K562 (cell line): Measurements from ENCODE around the gene CDC14A. TPM values are rescaled to one million over a fixed set of nuclear protein-coding genes. Genes with fewer than 3 reads are reported as not detected.

Experiments used
- ARNT ChIP-seq, 2 experiments: fragments of 450-650 bp; IDR thresholded peaks; 2 replicates each; pipeline ENCODE4 v1.6.1; 2016; ENCODE audit warnings: mild to moderate bottlenecking in 1 of 2
- CEBPB ChIP-seq: fragments of 450-650 bp; IDR thresholded peaks from 2 replicates; pipeline ENCODE4 v1.6.1; 2016; ENCODE audit warnings: missing genetic modification characterization, missing compliant biosample characterization
- CHD1 ChIP-seq: fragments of 200-600 bp; sonication (generic); IDR thresholded peaks from one replicate; pipeline ENCODE4 v1.6.1; 2012; ENCODE audit warnings: mild to moderate bottlenecking, moderate library complexity, low read length, inconsistent platforms
- CTBP1 ChIP-seq: fragments of 450-650 bp; IDR thresholded peaks from 2 replicates; pipeline ENCODE4 v1.6.1; 2016; ENCODE audit warnings: borderline replicate concordance
- DNMT1 ChIP-seq: fragments of 450-650 bp; IDR thresholded peaks from 2 replicates; pipeline ENCODE4 v1.6.1; 2016; ENCODE audit warnings: antibody characterized with exemption, mild to moderate bottlenecking
- ELF2 ChIP-seq: fragments of 250-450 bp; sonication (Bioruptor Pico); IDR thresholded peaks from 2 replicates; pipeline ENCODE4 v1.5.0; 2021; ENCODE audit warnings: mild to moderate bottlenecking
- GTF2E2 ChIP-seq: fragments of 200-800 bp; sonication (Bioruptor generic); IDR thresholded peaks from 2 replicates; pipeline ENCODE4 v1.6.1; 2016; ENCODE audit warnings: missing genetic modification characterization, missing compliant biosample characterization
- HLTF ChIP-seq: fragments of 450-650 bp; IDR thresholded peaks from 2 replicates; pipeline ENCODE4 v1.6.1; 2016
- HNRNPL ChIP-seq: fragments of 200-400 bp; formaldehyde crosslinking; IDR thresholded peaks from 2 replicates; pipeline ENCODE4 v1.6.1; 2017; ENCODE audit warnings: low read depth, mild to moderate bottlenecking, low read length
- LARP7 ChIP-seq: fragments of 450-650 bp; IDR thresholded peaks from 2 replicates; pipeline ENCODE4 v1.6.1; 2016
- MAFK ChIP-seq: IDR thresholded peaks from 2 replicates; pipeline ENCODE4 v1.6.1; 2011; ENCODE audit warnings: low read length, improper control_type of control experiment
- MBD2 ChIP-seq: sonication (generic); IDR thresholded peaks from 2 replicates; pipeline ENCODE4 v1.6.1; 2016; ENCODE audit warnings: low read depth, borderline replicate concordance
- MCM5 ChIP-seq: fragments of 450-650 bp; IDR thresholded peaks from 2 replicates; pipeline ENCODE4 v1.6.1; 2016; ENCODE audit warnings: low read depth
- MEIS2 ChIP-seq: fragments of 450-650 bp; IDR thresholded peaks from 2 replicates; pipeline ENCODE4 v1.6.1; 2014; ENCODE audit warnings: mild to moderate bottlenecking; ENCODE audit not compliant: partially characterized antibody
- NR2C2 ChIP-seq, 2 experiments: fragments of 200-800 bp in 1 of 2; sonication (Bioruptor generic) in 1 of 2; sonication (generic) in 1 of 2; formaldehyde crosslinking in 1 of 2; IDR thresholded peaks; 2 replicates each; pipeline versions ENCODE4 v1.6.1 to v1.8.0; 2016 to 2022; ENCODE audit warnings: mild to moderate bottlenecking in 1 of 2, missing compliant biosample characterization in 1 of 2, missing genetic modification characterization in 1 of 2, missing genetic modification reagents in 1 of 2
- PHF21A ChIP-seq: fragments of 450-650 bp; IDR thresholded peaks from 2 replicates; pipeline ENCODE4 v1.6.1; 2017; ENCODE audit warnings: low read depth, borderline replicate concordance
- PML ChIP-seq: IDR thresholded peaks from 2 replicates; pipeline ENCODE4 v1.6.1; 2012; ENCODE audit warnings: low read length, inconsistent platforms
- POLR2A ChIP-seq: fragments of 450-650 bp; conservative IDR thresholded peaks from 2 replicates; pipeline ENCODE4 v1.6.1; 2016
- SAFB2 ChIP-seq: fragments of 200-400 bp; formaldehyde crosslinking; IDR thresholded peaks from 2 replicates; pipeline ENCODE4 v1.6.1; 2018; ENCODE audit warnings: borderline replicate concordance, low read length, low read depth, moderate library complexity; ENCODE audit not compliant: severe bottlenecking
- SLC30A9 ChIP-seq: fragments of 250-450 bp; sonication (Bioruptor Pico); IDR thresholded peaks from 2 replicates; pipeline ENCODE4 v1.8.0; 2022; ENCODE audit warnings: mild to moderate bottlenecking, moderate library complexity
- SMARCC2 ChIP-seq: fragments of 450-650 bp; IDR thresholded peaks from 2 replicates; pipeline ENCODE4 v1.6.1; 2017; ENCODE audit warnings: antibody characterized with exemption, moderate library complexity, mild to moderate bottlenecking, low read depth
- SOX6 ChIP-seq: fragments of 450-650 bp; IDR thresholded peaks from 2 replicates; pipeline ENCODE4 v1.6.1; 2014; ENCODE audit warnings: mild to moderate bottlenecking
- TSC22D4 ChIP-seq: fragments of 450-650 bp; IDR thresholded peaks from 2 replicates; pipeline ENCODE4 v1.6.1; 2016; ENCODE audit warnings: missing genetic modification characterization, missing biosample characterization, control low read depth
- ZFX ChIP-seq: sonication (generic); formaldehyde crosslinking; IDR thresholded peaks from 2 replicates; pipeline ENCODE4 v1.8.0; 2022; ENCODE audit warnings: mild to moderate bottlenecking, missing genetic modification reagents, moderate library complexity
- ZNF778 ChIP-seq: fragments of 450-650 bp; formaldehyde crosslinking; IDR thresholded peaks from 2 replicates; pipeline ENCODE4 v1.4.0; 2020; ENCODE audit warnings: mild to moderate bottlenecking, moderate library complexity
- polyA plus RNA-seq, 8 experiments: library from polyadenylated mRNA; depleted of rRNA in 4 of 8; stranded (reverse) in 5 of 8; unstranded in 3 of 8; fragments of >200 nt; fragmentation: Nextera tagmentation in 2 of 8; fragmentation: Illumina TruSeq in 1 of 8; extraction: Ambion mirVana in 2 of 8; extraction: Trizol in 1 of 8; gene quantifications; 2 replicates each; pipeline versions ENCODE4 v1.2.1 to v1.2.3, GENCODE V29; 2011 to 2014; ENCODE audit warnings: inconsistent platforms in 1 of 8, missing spikeins in 1 of 8
- total RNA-seq, 7 experiments: library from RNA; depleted of rRNA in 6 of 7; stranded (reverse); fragments of >200 nt in 6 of 7; fragmentation: Illumina TruSeq in 2 of 7; extraction: Trizol in 2 of 7; gene quantifications; 2 replicates each; pipeline versions ENCODE4 v1.2.1 to v1.2.3, GENCODE V29; 2011 to 2021; ENCODE audit warnings: low replicate concordance in 1 of 7
- TF ChIP-seq, protein P1 (sequence below), 2 experiments: IDR thresholded peaks in 1 of 2; conservative IDR thresholded peaks in 1 of 2; 2 replicates each; pipeline ENCODE4 v1.6.1; 2016; ENCODE audit warnings: low read depth in 2 of 2, mild to moderate bottlenecking in 1 of 2, missing compliant biosample characterization in 1 of 2, missing genetic modification characterization in 1 of 2, moderate library complexity in 1 of 2
- TF ChIP-seq, protein P2 (sequence below), 2 experiments: fragments of 450-650 bp in 1 of 2; sonication (generic) in 1 of 2; formaldehyde crosslinking in 1 of 2; IDR thresholded peaks in 1 of 2; conservative IDR thresholded peaks in 1 of 2; 2 replicates each; pipeline versions ENCODE4 v1.6.1 to v1.8.1; 2016 to 2023; ENCODE audit warnings: mild to moderate bottlenecking in 2 of 2, moderate library complexity in 2 of 2, inconsistent platforms in 1 of 2, missing genetic modification reagents in 1 of 2
- TF ChIP-seq, protein P3 (sequence below): fragments of 250-450 bp; sonication (Bioruptor Pico); IDR thresholded peaks from 2 replicates; pipeline ENCODE4 v1.8.0; 2022; ENCODE audit warnings: inconsistent platforms

CDC14A gene
- total and polyA plus RNA-seq, 9 of the 15 experiments (the other 6 are each of a cell fraction or from before 2014, with no cell fraction given): 17.0 to 74.3 (median 33.4) TPM

DNA sequence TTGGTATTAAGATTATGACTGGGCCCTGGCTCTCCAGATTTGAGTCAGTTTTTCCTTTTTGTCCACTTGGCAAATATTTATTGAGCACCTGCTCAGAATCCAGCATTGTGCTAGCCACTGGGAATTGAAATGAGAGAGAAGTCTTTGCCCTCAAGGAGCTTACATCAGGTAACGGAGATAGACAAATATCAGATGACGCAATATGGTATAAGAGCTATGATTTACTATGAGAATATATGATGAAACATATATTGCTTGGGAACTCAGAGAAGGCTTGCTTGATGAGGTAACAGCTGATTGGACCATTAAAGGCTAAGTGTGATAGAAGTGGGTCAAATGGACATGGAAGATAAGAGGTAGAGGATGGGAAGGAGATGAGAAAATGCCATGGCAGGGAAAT lies 144.6 kb downstream of the CDC14A start (continued):
- TF ChIP-seq, protein P1, sequence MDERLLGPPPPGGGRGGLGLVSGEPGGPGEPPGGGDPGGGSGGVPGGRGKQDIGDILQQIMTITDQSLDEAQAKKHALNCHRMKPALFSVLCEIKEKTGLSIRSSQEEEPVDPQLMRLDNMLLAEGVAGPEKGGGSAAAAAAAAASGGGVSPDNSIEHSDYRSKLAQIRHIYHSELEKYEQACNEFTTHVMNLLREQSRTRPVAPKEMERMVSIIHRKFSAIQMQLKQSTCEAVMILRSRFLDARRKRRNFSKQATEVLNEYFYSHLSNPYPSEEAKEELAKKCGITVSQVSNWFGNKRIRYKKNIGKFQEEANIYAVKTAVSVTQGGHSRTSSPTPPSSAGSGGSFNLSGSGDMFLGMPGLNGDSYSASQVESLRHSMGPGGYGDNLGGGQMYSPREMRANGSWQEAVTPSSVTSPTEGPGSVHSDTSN (CRISPR knock-in tag; IDR thresholded peaks at IDR 0.05; ENCODE audit: low read depth): no peak
- TF ChIP-seq, protein P1 (tag; conservative IDR thresholded peaks at IDR 0.05; ENCODE audit: low read depth): 0 out of 2 replicates have a peak, but pooled peaks have one; percentile 8
- TF ChIP-seq TSC22D4 (no peak), SOX6 (no peak), HNRNPL (no peak), CEBPB (tag) (peak; percentile 90), ZNF778 (CRISPR knock-in tag) (no peak), PHF21A (no peak), HLTF (no peak), PML (no peak), ARNT (IDR thresholded peaks at IDR 0.05) (no peak), SLC30A9 (CRISPR knock-in tag) (no peak), CHD1 (no peak), MBD2 (no peak), NR2C2 (CRISPR knock-in tag; IDR thresholded peaks at IDR 0.05) (no peak), NR2C2 (tag; IDR thresholded peaks at IDR 0.05) (no peak), ELF2 (CRISPR knock-in tag) (no peak), MEIS2 (peak; percentile 6), LARP7 (no peak), POLR2A (no peak), SAFB2 (no peak), CTBP1 (no peak), DNMT1 (no peak), GTF2E2 (tag) (no peak), ZFX (CRISPR knock-in tag) (no peak), SMARCC2 (no peak), MCM5 (no peak), MAFK (no peak)
- TF ChIP-seq, protein P2, sequence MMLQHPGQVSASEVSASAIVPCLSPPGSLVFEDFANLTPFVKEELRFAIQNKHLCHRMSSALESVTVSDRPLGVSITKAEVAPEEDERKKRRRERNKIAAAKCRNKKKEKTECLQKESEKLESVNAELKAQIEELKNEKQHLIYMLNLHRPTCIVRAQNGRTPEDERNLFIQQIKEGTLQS (IDR thresholded peaks at IDR 0.05): peak; percentile 70
- TF ChIP-seq, protein P2 (CRISPR knock-in tag; conservative IDR thresholded peaks at IDR 0.05): no peak
- TF ChIP-seq, protein P3, sequence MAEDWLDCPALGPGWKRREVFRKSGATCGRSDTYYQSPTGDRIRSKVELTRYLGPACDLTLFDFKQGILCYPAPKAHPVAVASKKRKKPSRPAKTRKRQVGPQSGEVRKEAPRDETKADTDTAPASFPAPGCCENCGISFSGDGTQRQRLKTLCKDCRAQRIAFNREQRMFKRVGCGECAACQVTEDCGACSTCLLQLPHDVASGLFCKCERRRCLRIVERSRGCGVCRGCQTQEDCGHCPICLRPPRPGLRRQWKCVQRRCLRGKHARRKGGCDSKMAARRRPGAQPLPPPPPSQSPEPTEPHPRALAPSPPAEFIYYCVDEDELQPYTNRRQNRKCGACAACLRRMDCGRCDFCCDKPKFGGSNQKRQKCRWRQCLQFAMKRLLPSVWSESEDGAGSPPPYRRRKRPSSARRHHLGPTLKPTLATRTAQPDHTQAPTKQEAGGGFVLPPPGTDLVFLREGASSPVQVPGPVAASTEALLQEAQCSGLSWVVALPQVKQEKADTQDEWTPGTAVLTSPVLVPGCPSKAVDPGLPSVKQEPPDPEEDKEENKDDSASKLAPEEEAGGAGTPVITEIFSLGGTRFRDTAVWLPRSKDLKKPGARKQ: no peak
